ENCODE measurements around the gene PSMC6.

PSMC6 gene

DNA sequence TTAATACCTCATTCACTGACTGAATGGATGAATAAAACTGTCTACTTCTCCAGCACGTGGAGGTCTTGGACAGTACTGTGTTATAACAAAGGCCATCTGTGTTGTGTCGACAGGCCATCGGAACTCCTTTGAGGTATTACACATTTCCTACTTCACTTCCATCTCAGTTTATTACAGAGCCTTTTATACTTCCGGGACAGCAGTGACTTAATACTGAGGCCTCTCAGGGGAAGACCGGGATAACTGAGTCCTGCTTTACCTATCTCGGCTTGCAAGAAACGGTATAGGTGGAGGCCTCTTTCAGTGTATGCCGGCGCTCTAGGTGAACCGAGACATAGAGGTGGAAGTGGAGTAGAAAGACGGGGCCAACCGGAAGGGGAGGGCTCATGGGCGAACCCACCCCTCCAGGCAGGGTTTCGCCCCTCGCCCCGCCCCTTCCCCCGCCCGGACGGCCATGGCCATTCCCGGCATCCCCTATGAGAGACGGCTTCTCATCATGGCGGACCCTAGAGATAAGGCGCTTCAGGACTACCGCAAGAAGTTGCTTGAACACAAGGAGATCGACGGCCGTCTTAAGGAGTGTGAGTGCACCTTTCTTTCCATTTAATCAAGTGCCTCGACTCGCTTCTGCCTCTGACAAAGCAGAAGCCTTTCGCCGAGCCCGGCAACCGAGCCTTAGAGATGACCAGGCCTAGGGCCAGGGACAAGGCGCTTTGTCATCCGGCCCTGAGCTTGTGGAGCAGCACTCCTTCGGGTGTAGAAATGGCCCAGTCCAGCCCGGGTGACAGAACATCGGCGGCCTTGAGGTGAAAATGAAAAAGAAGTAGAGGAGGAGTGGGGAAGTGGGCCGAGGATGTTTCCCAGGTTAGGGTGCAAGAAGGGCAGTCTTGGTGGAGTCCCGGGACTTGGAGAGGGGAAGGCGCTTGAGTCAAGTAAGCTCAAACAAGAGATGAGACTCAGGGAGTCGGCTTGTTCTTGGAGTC is at the start of gene PSMC6:
Gene PSMC6, plus strand, starts transcription at position 477 of the 983 bp plus-strand sequence. Its CDS starts 20 bp downstream, at position 497.
- H3K27me3 ChIP-seq (replicated peaks; ENCODE audit: control insufficient read depth, insufficient read depth, low read length), result no peaks in the 10 kb centered on the region
- no peaks in the 10 kb centered on the region for H3K9me3 ChIP-seq (ENCODE audit: control insufficient read depth, low read length)
- peaks cover 37% of the 10 kb centered on the region for H3K36me3 ChIP-seq (ENCODE audit: control insufficient read depth, insufficient read depth, low read length, severe bottlenecking)
- DNase-seq (ENCODE audit: low read depth), result peak; percentile 97
- H3K4me1 ChIP-seq (ENCODE audit: control insufficient read depth, insufficient read depth, low read length), result peaks cover 42% of the 10 kb centered on the region
- H3K9ac ChIP-seq (ENCODE audit: low read length), result peak within 1 kb of the TSS; percentile 99
- peak within 1 kb of the TSS; percentile 91 for H3K4me3 ChIP-seq (ENCODE audit: low read length)

DNA sequence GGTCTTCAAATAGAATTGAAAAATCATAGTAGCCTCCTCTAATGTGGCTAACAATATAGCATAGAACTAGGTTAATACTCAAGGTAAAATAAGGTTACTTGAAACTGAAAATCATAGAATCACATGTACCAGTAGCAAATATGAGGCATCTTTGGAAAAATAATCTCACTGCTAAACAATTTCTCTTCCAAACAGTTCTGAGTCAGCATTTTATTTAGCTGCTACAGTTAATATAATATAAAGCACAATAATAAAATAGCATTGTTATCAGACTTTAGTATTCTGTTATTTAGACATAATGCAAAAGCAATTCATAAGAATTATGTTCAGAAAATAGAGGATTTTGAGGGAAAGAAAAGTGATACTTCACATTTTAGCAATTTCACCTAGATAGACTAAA is 46.7 kb upstream of the PSMC6 start:
- Histone ChIP-seq H3K9ac (ENCODE audit: low read length) (no peak overlapping the region), H3K27me3 (replicated peaks; ENCODE audit: control insufficient read depth, insufficient read depth, low read length) (no peaks in the 10 kb centered on the region), H3K4me3 (ENCODE audit: low read length) (no peak overlapping the region), H3K36me3 (ENCODE audit: control insufficient read depth, insufficient read depth, low read length, severe bottlenecking) (peaks cover 40% of the 10 kb centered on the region), H3K9me3 (ENCODE audit: control insufficient read depth, low read length) (no peaks in the 10 kb centered on the region), H3K4me1 (ENCODE audit: control insufficient read depth, insufficient read depth, low read length) (no peaks in the 10 kb centered on the region)
- DNase-seq (ENCODE audit: low read depth), result no peak

DNA sequence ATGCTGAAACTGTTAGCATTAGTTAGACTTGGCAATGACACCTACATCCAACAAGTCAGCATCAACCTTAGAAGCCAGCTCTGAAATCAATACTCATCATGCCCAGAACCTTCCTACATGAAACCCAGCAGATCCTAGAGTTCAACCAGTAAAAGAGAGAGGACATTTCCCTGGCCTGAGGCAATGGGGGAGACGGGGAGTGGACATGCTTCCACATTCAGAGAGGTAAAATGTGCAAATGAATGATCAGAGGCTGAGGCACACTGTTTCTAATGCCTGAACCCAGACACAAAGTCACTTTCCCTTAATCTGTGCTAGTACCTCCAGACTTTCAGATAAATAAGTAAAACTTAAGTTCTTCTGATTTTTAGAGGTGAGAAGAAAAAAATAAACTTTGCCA is 46.2 kb upstream of the PSMC6 start:
- no peaks in the 10 kb centered on the region for H3K9me3 ChIP-seq (ENCODE audit: control insufficient read depth, low read length)
- H3K36me3 ChIP-seq (ENCODE audit: control insufficient read depth, insufficient read depth, low read length, severe bottlenecking), result peaks cover 43% of the 10 kb centered on the region
- DNase-seq (ENCODE audit: low read depth), result no peak
- no peak overlapping the region for H3K4me3 ChIP-seq (ENCODE audit: low read length)
- no peak overlapping the region for H3K9ac ChIP-seq (ENCODE audit: low read length)
- no peaks in the 10 kb centered on the region for H3K27me3 ChIP-seq (replicated peaks; ENCODE audit: control insufficient read depth, insufficient read depth, low read length)
- no peaks in the 10 kb centered on the region for H3K4me1 ChIP-seq (ENCODE audit: control insufficient read depth, insufficient read depth, low read length)

DNA sequence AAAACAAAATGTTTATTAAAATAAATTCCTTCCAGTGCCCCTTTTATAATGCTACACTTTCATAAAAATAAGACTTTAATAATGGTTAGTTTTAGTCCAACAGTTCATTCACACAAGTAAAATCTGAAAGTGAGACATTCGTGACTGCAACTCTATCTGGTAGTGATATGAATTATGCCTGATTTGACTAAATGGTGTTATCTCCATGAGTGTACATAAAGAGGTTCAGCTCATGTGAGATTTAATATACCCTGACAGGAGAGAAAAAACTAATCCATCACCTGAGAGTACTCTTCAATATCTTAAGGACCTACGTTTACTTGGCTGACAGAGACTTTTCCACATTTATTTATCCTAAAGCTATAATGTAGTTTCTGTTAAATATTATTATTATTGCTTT is 45.7 kb upstream of the PSMC6 start:
- H3K9me3 ChIP-seq (ENCODE audit: control insufficient read depth, low read length), result no peaks in the 10 kb centered on the region
- no peaks in the 10 kb centered on the region for H3K27me3 ChIP-seq (replicated peaks; ENCODE audit: control insufficient read depth, insufficient read depth, low read length)
- no peaks in the 10 kb centered on the region for H3K4me1 ChIP-seq (ENCODE audit: control insufficient read depth, insufficient read depth, low read length)
- no peak for DNase-seq (ENCODE audit: low read depth)
- H3K36me3 ChIP-seq (ENCODE audit: control insufficient read depth, insufficient read depth, low read length, severe bottlenecking), result peaks cover 48% of the 10 kb centered on the region
- H3K4me3 ChIP-seq (ENCODE audit: low read length), result no peak overlapping the region
- no peak overlapping the region for H3K9ac ChIP-seq (ENCODE audit: low read length)

DNA sequence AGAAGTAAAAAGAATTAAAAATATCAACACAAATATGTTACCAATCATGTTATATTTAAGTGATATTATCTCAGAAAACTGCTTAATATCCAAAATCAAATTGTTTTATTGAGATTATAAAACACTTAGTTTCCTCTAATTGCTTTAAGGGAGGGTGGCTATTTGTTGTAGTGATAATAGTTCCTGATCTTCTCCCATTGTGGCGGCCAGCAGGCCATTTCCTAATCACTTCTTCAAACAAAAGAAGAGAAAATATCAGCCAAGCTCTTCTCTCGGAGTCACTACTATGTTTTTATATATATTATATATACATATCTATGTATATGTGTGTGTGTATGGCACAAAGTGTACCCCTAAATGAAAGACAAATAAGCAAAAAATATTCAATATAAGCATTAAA is 43.1 kb upstream of the PSMC6 start:
- peaks cover 39% of the 10 kb centered on the region for H3K36me3 ChIP-seq (ENCODE audit: control insufficient read depth, insufficient read depth, low read length, severe bottlenecking)

DNA sequence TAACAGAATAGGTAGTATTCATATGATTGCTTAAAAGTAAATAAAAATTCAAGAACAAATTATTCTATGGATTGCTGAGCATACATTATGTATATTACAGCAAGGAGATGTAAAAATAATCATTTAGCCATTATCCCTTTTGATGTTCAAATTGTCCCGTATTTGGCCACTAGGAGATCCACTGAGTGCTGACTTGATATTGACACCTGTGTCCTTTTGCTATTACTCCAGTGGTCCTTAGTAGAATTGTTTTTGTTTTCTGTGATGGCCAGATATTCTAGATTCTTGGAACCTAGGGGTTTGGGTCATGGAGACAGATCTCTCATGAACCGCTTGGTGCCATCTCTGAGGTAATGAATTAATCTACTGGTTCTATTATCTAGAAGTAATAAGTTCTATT is 28.4 kb upstream of the PSMC6 start:
- Histone ChIP-seq H3K27me3 (replicated peaks; ENCODE audit: control insufficient read depth, insufficient read depth, low read length) (no peaks in the 10 kb centered on the region), H3K4me3 (ENCODE audit: low read length) (no peak overlapping the region), H3K9ac (ENCODE audit: low read length) (no peak overlapping the region), H3K36me3 (ENCODE audit: control insufficient read depth, insufficient read depth, low read length, severe bottlenecking) (peaks cover 47% of the 10 kb centered on the region), H3K9me3 (ENCODE audit: control insufficient read depth, low read length) (no peaks in the 10 kb centered on the region), H3K4me1 (ENCODE audit: control insufficient read depth, insufficient read depth, low read length) (no peaks in the 10 kb centered on the region)
- no peak for DNase-seq (ENCODE audit: low read depth)

More for the DNA sequence above, 43.1 kb upstream of the PSMC6 start:
- H3K4me3 ChIP-seq (ENCODE audit: low read length), result no peak overlapping the region
- DNase-seq (ENCODE audit: low read depth), result no peak
- no peaks in the 10 kb centered on the region for H3K9me3 ChIP-seq (ENCODE audit: control insufficient read depth, low read length)
- H3K9ac ChIP-seq (ENCODE audit: low read length), result no peak overlapping the region
- H3K4me1 ChIP-seq (ENCODE audit: control insufficient read depth, insufficient read depth, low read length), result no peaks in the 10 kb centered on the region
- H3K27me3 ChIP-seq (replicated peaks; ENCODE audit: control insufficient read depth, insufficient read depth, low read length), result no peaks in the 10 kb centered on the region

DNA sequence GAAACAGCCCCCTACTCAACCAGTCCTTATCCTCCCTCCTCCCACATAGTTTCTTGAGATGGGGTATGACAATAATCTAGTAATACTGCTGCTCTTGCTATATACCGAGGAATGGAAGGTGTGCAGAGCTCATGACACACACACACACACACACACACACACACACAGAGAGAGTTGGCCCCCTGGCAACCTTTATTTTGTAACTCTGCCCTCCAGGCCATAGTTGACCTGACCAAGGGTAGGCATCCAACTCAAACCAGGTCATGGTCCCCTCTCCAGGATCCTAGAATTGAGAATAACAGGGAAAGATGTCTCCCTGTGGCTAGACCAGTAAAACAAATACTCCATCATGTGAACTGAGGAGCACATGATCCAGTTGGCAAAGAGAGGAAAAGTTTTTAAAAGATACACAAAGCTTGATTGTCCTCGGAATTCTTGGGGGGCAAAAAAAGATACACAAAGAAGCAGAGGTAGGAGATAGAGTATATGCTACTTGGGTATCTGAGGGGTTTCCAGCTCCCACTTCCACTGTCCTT is 22.9 kb upstream of the PSMC6 start:
- Histone ChIP-seq H3K36me3 (ENCODE audit: control insufficient read depth, insufficient read depth, low read length, severe bottlenecking) (peaks cover 14% of the 10 kb centered on the region), H3K9ac (ENCODE audit: low read length) (no peak overlapping the region), H3K4me3 (ENCODE audit: low read length) (no peak overlapping the region), H3K4me1 (ENCODE audit: control insufficient read depth, insufficient read depth, low read length) (peaks cover 10% of the 10 kb centered on the region), H3K27me3 (replicated peaks; ENCODE audit: control insufficient read depth, insufficient read depth, low read length) (no peaks in the 10 kb centered on the region), H3K9me3 (ENCODE audit: control insufficient read depth, low read length) (no peaks in the 10 kb centered on the region)
- no peak for DNase-seq (ENCODE audit: low read depth)

DNA sequence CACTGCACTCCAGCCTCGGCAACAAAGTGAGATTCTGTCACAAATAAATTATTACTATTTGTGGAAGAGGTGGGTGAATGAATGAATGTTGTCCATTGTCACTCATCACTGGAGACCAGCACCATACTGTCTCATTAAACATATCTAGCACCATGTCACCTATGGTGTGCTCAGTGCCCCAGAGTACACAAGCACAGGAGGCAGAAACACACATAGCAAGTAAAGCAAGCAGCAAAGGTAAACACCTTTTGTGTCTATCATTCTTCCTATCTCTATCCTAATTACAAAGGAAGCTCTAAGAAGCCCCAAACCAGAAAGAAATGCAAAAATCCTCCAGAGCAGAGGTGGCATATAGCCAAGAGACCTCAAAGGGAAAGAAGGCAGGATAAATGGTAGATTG is 20.8 kb upstream of the PSMC6 start:
- no peak for DNase-seq (ENCODE audit: low read depth)
- H3K9ac ChIP-seq (ENCODE audit: low read length), result no peak overlapping the region
- H3K4me1 ChIP-seq (ENCODE audit: control insufficient read depth, insufficient read depth, low read length), result peaks cover 10% of the 10 kb centered on the region
- H3K4me3 ChIP-seq (ENCODE audit: low read length), result no peak overlapping the region
- H3K36me3 ChIP-seq (ENCODE audit: control insufficient read depth, insufficient read depth, low read length, severe bottlenecking), result peaks cover 6% of the 10 kb centered on the region
- H3K27me3 ChIP-seq (replicated peaks; ENCODE audit: control insufficient read depth, insufficient read depth, low read length), result no peaks in the 10 kb centered on the region
- H3K9me3 ChIP-seq (ENCODE audit: control insufficient read depth, low read length), result no peaks in the 10 kb centered on the region

DNA sequence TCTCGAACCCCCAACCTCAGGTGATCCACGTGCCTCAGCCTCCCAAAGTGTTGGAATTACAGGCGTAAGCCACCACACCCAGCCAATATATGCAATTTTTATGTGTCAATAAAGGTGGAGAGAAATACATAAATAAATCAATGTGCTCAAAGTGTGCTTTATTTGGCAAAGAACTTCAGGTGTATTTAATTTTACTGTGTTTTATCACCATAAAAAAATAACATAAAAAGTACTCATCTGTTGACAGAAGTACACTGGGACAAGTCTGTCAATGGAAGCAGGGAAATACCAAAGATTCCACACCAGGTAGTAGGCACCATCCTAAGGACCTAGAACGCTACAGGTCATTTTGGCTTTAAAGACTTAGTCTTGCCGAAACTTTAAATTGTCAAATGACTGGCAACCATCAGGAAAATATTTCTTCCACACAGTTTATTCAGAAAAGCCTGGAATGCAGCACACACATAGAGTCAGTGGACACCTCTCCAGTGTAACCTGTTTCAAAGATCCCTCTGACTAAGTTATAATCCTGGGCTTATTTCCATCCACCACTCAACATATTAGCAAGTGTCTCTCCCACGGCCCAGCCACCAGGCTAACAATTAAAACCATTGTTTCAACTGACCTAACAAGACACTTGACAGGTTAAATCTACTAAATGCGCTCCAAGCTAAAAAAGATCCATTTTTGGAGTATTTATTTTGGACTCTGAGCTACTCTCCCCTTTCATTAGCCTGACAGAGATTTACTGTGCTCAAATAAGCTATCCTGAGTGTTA is 15.8 kb upstream of the PSMC6 start:
- H3K4me1 ChIP-seq (ENCODE audit: control insufficient read depth, insufficient read depth, low read length), result peaks cover 30% of the 10 kb centered on the region

DNA sequence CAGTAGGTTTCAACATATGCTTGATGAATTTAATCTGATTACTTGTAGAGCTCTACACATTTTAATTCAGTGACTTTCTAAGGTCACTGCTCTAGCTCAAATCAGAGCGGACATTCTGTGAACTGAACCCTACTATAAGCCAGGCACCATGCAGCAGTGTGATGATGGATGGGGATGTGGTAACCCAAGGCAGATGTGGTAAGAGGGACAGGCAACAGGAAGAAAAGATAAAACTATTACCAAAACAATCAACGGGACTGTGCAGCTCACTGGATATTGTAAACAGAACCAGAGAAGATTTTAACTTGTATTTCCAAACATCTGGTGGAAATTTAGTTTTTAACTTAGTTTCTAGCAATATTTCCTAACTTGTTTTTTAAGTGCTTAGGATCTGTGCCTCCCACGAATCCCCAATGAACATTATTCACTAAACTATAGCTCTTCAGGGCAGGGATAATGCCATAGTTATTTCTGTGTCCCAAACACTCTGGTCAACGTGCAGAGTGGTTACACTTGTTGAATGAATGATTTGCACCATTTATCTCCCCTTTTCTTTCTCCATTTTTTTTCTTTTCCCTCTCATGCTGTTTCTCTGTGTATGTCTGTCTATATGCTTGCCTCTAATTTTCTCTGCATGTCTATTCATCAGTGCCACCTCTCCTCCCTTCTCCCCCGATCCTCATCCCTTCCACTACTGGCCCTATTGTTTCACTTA is 14.6 kb upstream of the PSMC6 start:
- DNase-seq (ENCODE audit: low read depth), result peak; percentile 80
- Histone ChIP-seq H3K4me3 (ENCODE audit: low read length) (peak overlapping the region; percentile 53), H3K9ac (ENCODE audit: low read length) (peak overlapping the region; percentile 47), H3K36me3 (ENCODE audit: control insufficient read depth, insufficient read depth, low read length, severe bottlenecking) (no peaks in the 10 kb centered on the region), H3K27me3 (replicated peaks; ENCODE audit: control insufficient read depth, insufficient read depth, low read length) (no peaks in the 10 kb centered on the region), H3K4me1 (ENCODE audit: control insufficient read depth, insufficient read depth, low read length) (peaks cover 31% of the 10 kb centered on the region), H3K9me3 (ENCODE audit: control insufficient read depth, low read length) (no peaks in the 10 kb centered on the region)

More for the DNA sequence above, 15.8 kb upstream of the PSMC6 start:
- Histone ChIP-seq H3K36me3 (ENCODE audit: control insufficient read depth, insufficient read depth, low read length, severe bottlenecking) (no peaks in the 10 kb centered on the region), H3K27me3 (replicated peaks; ENCODE audit: control insufficient read depth, insufficient read depth, low read length) (no peaks in the 10 kb centered on the region), H3K9me3 (ENCODE audit: control insufficient read depth, low read length) (no peaks in the 10 kb centered on the region), H3K4me3 (ENCODE audit: low read length) (no peak overlapping the region), H3K9ac (ENCODE audit: low read length) (no peak overlapping the region)
- no peak for DNase-seq (ENCODE audit: low read depth)
